ENCODE measurements around the gene POLR2J3.
"Not testable (repeated sequence)": the region's sequence is repeated elsewhere in the genome, so short reads cannot be mapped to it uniquely, and the experiment has no call there.

POLR2J3 gene

DNA sequence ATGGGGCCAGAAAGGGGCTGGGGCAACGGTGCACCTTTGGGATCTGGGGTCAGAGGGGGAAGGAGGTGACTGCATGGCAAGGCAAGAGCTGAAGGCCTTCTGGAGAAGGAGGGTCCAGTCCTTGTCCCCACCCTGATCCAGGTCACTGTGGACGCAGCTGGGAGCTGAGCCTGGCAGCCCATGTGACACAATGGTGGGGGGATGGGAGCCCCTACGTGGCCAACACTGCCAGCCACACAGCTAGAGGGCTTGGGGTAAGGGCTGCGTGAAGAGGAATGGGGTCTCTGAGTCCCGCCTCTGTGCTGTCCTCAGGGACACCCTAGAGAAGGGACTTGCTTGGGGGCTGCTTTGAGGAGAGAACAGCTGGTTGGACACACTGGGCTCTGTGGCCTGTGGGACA lies 9.3 kb upstream of the POLR2J3 start:
- DNase-seq (ENCODE audit: low read depth) = not testable (repeated sequence)

DNA sequence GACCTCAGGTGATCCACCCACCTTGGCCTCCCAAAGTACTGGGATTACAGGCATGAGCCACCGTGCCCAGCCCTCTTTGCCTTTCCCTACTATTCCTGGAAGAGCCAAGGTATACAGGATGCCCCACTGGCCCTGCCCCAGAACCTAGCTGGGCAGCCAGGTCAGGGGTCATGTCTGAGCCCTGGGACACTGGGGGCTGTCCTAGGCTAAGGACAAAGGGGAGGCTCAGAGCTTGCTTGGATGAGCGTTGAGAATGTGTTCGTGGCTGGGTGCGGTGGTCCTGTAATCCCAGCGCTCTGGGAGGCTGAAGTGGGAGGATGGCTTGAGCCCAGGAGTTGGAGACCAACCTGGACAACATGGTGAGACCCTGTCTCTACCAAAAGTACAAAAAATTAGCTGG lies 6.1 kb upstream of the POLR2J3 start:
- DNase-seq (ENCODE audit: low read depth) = not testable (repeated sequence)

DNA sequence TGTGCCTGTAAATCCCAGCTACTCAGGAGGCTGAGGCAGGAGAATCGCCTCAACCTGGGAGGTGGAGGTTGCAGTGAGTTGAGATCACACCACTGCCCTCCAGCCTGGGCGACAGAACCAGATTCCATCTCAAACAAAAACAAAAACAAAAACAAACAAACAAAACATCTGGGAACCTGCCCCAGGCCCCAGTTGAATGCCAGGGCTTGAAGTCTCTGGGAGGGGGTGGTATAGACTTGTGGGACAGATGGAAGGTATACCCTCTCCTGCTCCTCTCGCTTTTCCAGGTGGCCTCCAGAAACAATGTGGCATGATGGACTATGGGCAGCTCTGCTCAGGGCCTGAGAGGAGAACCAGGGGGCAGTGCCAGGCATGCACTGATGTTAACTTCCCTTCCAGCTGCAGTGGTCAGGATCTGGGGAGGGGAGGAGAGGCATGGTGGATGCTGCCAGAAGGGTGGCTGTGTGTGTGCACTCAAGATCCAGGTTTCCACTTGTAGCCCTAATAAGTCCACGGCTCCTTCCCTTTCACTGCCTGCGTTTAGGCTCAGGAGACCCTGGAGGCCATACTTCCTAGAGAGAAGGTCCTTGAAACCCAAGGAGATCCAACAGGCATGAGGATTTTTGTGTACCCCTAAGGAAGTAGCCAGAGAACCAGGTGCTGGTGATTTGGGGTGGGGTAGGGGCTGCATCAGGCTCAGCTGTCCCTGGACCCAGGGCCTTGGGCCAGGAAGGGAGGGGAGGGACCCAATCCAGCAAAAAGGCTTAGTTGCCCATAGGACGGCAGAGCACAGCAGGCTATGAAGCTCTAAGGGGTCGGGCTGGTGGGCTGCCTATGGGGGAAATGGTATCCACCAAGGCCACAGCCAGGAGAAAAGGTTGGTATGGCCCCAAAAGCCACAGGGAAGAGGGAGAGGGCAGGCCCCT lies 5.2 kb upstream of the POLR2J3 start:
- DNase-seq (ENCODE audit: low read depth) = not testable (repeated sequence)

- DNase-seq (ENCODE audit: low read depth) = not testable (repeated sequence)
Observed at GRCh38 chr7:102576363-102576762, 4.0 kb upstream of the POLR2J3 start.

DNA sequence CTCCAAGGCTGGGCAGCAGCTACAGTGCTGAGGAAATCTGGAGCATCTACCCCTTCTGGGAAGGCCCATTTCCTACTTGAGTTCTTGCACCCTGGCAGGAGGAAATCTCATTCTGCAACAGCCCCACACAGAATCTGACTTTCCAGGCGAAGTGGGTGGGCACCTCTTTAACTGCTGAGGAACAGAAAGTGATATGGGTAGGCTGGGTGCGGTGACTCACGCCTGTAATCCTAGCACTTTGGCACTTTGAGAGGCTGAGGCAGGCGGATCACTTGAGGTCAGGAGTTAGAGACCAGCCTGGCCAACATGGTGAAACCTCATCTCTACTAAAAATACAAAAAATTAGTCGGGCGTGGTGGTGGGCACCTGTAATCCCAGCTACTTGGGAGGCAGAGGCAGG lies 2.2 kb upstream of the POLR2J3 start:
- DNase-seq (ENCODE audit: low read depth) = not testable (repeated sequence)

GRCh38 chr7:102568620-102569019 lies 3.8 kb downstream of the POLR2J3 start:
- DNase-seq (ENCODE audit: low read depth) = not testable (repeated sequence)

DNA sequence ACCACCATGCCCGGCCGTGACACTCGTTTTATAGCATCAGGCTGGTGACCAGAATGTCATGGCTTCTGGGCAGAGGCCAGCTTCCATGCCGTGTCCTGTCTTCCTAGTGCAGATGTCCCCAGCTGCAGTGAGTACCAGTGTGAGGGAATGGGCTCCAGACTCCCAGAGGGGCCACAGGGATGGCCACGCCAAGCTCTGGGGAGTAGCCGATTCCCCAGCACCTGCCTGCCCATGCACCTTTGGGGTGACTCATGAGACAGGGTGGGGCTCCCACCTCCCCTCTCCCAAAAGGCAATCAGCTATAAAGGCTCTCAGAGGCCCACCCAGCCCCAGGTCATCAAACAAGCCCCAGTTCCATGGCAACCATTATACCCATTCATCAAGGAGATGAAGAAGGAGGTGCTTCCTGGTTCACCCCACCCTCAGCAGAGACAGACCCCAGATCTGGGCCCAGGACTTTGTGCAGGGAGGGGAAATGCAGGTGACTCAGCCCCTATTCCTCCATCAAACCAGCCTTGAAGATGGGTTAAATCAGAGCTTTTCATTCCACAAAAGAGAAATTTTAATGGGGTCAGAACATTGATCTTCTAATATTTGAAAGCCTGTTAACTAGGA lies 21.5 kb downstream of the POLR2J3 start, which contains the start of gene SPDYE2:
Gene SPDYE2, plus strand, starts transcription at position 419 of the 615 bp plus-strand sequence. CDS start 2,030 bp downstream, outside the sequence.
- not testable (repeated sequence) for DNase-seq (ENCODE audit: low read depth)

GRCh38 chr7:102546353-102546752 lies 26.0 kb downstream of the POLR2J3 start:
- DNase-seq (ENCODE audit: low read depth) = not testable (repeated sequence)

GRCh38 chr7:102545288-102545687 lies 27.1 kb downstream of the POLR2J3 start:
- DNase-seq (ENCODE audit: low read depth) = not testable (repeated sequence)

- not testable (repeated sequence) for DNase-seq (ENCODE audit: low read depth)
Observed at GRCh38 chr7:102544372-102544771, 28.0 kb downstream of the POLR2J3 start.

DNA sequence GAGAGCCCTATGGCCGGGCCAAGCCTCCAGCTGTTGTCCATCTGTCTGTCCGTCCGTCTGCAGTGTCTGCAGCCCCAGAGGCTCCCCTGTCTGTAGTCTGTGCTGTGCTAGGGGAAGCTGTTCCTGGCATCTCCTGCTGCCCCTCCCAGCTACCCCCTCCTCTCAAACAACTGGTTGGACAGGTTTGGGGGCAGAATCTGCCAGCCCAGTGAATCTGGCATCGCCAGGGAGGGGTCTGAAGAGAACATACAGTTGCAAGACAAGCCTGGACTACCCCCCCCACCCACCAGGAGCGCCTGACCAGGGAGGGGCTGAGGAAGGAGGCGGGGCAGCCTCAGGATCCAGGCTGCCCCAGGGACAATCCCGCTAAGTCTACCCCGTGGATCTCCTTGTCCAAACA lies 28.8 kb downstream of the POLR2J3 start, which contains the start of gene UPK3BL2:
Gene UPK3BL2, minus strand, starts transcription at position 101 of the 400 bp plus-strand sequence. Its CDS starts 60 bp downstream, at position 41.
- DNase-seq (ENCODE audit: low read depth) = not testable (repeated sequence)

DNA sequence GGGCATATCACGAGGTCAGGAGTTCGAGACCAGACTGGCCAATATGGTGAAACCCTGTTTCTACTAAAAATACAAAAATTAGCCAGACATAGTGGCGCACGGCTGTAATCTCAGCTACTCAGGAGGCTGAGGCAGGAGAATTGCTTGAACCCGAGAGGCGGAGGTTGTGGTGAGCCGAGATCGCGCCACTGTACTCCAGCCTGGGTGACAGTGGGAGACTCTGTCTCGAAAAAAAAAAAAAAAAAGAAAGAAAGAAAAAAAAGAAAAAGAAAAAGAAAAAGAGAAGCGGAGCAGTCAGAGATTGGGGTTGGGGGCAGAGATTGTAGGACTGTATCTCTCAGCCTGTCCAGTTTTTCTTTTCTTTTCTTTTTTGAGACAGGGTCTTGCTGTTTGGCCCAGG lies 29.6 kb downstream of the POLR2J3 start:
- not testable (repeated sequence) for DNase-seq (ENCODE audit: low read depth)

- DNase-seq (ENCODE audit: low read depth) = not testable (repeated sequence)
Observed at GRCh38 chr7:102542083-102542482, 30.3 kb downstream of the POLR2J3 start.

GRCh38 chr7:102540604-102541003 lies 31.8 kb downstream of the POLR2J3 start:
- DNase-seq (ENCODE audit: low read depth) = not testable (repeated sequence)

DNA sequence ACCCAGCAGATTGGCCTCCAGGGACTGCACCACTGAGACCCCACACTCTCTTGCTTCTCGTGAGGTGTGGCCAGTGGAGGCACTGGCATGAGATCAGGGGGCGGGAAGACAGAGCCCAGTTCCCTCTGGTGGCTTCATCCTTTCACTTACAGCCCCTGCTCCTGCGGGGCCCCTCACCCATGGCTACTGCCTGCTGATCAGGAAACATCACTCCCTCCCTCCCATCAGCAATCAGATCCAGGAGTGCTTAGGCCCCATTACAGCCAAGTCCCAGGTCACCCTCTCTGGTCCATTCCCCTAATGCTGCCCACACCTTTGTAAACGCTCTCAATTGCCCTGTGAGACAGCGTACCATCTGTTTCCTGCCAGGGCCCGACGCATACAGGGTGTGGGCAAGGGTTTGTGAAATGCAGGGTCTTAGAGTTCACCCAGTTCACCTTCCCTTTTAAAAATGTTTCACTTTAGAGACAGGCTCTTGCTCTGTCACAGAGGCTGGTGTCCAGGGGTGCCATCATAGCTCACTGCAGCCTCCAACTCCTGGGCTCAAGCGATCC lies 37.2 kb downstream of the POLR2J3 start:
- DNase-seq (ENCODE audit: low read depth) = not testable (repeated sequence)

DNA sequence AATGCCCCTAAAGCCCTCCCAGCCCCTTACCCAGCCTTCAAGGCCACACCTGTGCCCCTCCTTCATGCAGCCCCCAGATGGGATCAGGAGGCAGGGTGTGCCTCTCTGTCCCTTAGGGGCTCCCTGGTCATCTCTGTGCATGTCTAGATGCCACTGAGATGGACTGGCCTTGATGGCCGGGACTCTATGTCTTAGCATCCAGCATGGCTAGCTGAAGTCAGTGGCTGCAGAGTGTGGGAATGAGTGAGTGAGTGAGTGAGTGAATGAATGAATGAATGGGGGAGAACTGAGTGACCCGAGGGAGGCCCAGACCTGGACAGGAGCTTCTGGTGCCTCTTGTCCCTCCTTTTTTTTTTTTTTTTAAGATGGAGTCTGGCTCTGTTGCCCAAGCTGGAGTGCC lies 40.3 kb downstream of the POLR2J3 start:
- not testable (repeated sequence) for DNase-seq (ENCODE audit: low read depth)

GRCh38 chr7:102531583-102531982 lies 40.8 kb downstream of the POLR2J3 start:
- not testable (repeated sequence) for DNase-seq (ENCODE audit: low read depth)

DNA sequence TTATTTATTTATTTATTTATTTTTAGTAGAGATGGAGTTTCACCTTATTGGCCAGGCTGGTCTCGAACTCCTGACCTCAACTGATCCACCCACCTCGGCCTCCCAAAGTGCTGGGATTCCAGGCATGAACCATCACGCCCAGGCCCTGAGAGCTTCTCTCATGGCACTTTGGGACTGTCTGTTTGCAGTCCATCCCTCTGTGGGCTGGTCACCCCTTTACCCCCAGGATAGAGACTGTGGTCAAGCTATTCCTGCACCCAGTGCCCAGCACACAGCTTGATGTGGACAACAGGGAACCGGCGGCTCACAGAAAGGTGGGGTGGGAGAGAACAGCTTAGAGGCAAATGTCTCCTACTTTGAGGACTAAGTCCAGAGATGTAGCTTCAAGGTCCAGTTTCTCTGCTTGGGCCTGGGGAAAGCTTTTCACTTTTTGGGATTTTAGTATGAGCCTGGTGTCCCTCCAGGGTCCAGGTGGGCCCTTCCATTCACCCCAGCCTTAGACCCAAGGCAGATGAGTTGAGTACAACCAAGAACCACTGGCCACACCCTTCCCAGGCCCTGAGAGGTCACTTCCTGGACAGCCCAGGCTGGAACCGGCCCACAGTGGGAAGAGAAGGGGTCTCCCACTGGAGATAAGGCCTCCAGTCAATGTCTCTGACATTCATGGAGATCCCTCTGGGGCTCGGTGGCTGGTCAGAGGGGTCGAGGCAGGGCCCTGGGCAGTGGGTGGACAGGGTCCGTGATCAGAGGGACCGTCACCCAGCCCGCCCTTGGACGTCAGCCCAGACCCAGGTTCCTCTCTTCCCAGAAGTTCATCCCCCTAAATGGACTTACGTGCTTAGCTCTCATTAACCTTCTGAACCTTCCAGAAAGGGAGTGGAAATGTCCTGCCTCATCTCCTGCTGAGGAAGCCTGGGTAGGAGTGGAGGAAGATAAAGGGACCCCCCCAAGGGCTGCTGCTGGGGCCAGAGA lies 44.3 kb downstream of the POLR2J3 start:
- not testable (repeated sequence) for DNase-seq (ENCODE audit: low read depth)

GRCh38 chr7:102527182-102527581 lies 45.2 kb downstream of the POLR2J3 start:
- DNase-seq (ENCODE audit: low read depth) = not testable (repeated sequence)

GRCh38 chr7:102524803-102525202 lies 47.6 kb downstream of the POLR2J3 start:
- DNase-seq (ENCODE audit: low read depth) = not testable (repeated sequence)

- not testable (repeated sequence) for DNase-seq (ENCODE audit: low read depth)
Observed at GRCh38 chr7:102520797-102521196, 51.6 kb downstream of the POLR2J3 start.

Measured in CMK (cell line).